ENCODE results near the gene TBX20.

Gene TBX20

DNA sequence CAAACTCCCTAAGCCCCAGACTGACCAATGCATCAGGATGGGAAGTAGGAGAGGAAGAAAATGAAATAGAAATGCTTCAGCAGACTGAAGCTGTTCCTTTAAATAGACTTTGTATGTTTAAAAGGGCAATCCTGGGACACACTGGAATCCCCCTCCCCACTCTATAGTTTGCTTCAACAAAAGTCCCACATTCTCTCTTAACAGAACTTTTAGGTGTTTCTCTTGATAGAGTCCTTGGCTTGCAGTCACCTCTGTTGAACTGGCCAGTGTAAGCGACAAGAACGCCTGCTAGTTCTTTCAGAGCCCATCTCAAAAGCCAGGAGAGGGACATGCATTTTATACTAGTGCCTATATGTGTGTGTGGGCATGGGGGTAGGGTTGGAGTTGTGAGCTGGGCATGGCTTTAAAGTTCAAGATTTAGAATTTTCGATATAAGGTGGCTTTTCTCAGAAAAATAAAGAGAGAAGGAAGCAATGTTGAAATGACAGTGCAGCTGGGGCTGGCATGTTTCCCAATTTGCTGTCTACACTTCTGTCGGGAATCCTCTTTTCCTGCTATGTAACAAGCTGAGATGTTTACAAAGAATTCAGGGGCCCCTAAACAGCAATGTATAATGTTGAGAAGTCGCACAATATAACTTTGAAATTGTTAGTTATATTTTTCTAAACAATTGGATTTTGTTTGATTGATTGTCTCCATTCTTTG lies 2.1 kb downstream of the TBX20 start:
- in situ Hi-C loops (cut with MboI; ENCODE audit: low sequenced_read_pairs, unreplicated experiment), result no loop called here
- TF ChIP-seq, protein P1, sequence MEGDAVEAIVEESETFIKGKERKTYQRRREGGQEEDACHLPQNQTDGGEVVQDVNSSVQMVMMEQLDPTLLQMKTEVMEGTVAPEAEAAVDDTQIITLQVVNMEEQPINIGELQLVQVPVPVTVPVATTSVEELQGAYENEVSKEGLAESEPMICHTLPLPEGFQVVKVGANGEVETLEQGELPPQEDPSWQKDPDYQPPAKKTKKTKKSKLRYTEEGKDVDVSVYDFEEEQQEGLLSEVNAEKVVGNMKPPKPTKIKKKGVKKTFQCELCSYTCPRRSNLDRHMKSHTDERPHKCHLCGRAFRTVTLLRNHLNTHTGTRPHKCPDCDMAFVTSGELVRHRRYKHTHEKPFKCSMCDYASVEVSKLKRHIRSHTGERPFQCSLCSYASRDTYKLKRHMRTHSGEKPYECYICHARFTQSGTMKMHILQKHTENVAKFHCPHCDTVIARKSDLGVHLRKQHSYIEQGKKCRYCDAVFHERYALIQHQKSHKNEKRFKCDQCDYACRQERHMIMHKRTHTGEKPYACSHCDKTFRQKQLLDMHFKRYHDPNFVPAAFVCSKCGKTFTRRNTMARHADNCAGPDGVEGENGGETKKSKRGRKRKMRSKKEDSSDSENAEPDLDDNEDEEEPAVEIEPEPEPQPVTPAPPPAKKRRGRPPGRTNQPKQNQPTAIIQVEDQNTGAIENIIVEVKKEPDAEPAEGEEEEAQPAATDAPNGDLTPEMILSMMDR (IDR thresholded peaks at IDR 0.05; ENCODE audit: borderline replicate concordance, control extremely low read depth, extremely low read depth, insufficient read depth, missing control alignments), result no peak
- DNase-seq (ENCODE audit: low spot score), result peak; percentile 2

DNA sequence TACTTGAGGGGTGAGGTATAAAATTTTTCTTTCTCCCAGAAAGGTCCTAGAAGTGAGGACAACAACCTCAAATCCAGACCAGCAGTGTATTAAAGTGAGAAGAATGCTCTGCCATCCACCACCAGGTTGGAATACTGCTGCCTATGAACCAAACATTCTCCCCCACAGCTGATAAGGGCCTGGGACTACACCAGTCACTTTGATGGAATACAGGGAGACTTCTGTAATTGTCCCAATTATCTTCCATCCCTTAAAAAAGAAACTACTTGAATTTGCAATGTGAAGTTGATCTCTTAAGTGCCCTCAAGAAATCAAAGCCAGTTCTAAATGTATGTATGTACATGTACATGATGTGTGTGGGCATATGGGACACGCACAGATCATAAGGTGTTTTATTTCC lies 3.0 kb downstream of the TBX20 start:
- TF ChIP-seq, protein P1 (IDR thresholded peaks at IDR 0.05; ENCODE audit: borderline replicate concordance, control extremely low read depth, extremely low read depth, insufficient read depth, missing control alignments), result no peak
- in situ Hi-C loops (cut with MboI; ENCODE audit: low sequenced_read_pairs, unreplicated experiment), result no loop called here
- no peak for DNase-seq (ENCODE audit: low spot score)

DNA sequence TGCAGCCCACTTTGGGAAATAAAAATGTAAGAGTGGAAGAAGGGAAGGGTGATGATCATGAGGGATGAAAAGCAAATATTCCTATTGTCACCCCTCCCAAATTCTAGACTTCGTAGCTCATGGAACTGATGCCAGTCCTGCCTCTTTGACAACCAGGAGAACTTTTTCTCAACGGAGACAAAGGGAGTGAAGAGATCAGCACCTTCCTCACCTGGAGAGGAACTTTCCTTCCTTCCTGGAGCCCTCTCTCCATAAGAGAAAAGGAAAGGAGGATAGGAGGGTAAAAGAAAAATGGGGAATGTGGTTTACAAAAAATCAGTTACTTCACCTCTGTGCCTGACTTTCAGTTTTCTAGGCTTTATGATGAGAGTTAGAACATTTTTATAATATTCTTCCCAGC lies 3.4 kb downstream of the TBX20 start:
- in situ Hi-C loops (cut with MboI; ENCODE audit: low sequenced_read_pairs, unreplicated experiment), result no loop called here
- peak; percentile 4 for DNase-seq (ENCODE audit: low spot score)
- TF ChIP-seq, protein P1 (IDR thresholded peaks at IDR 0.05; ENCODE audit: borderline replicate concordance, control extremely low read depth, extremely low read depth, insufficient read depth, missing control alignments), result no peak

DNA sequence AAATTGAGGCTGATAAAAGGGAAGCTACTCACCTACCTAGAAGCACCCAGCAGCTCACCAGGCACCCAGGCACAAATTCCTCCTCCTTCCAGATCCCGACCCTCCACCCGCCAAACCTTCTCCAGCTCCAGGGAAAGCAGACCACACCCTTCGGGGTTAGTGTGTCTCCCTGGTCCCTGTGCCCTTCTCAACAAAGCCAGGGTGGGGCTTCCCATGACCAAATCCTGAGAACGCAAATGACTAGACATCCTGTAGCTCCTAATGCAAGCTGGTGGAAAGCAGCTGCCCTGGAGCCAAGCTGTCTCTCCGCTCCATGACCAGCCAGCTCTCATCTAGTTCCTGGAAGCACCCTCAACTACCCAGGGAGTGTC lies 4.4 kb downstream of the TBX20 start:
- no peak for DNase-seq (ENCODE audit: low spot score)
- in situ Hi-C loops (cut with MboI; ENCODE audit: low sequenced_read_pairs, unreplicated experiment), result no loop called here
- TF ChIP-seq, protein P1 (IDR thresholded peaks at IDR 0.05; ENCODE audit: borderline replicate concordance, control extremely low read depth, extremely low read depth, insufficient read depth, missing control alignments), result no peak

DNA sequence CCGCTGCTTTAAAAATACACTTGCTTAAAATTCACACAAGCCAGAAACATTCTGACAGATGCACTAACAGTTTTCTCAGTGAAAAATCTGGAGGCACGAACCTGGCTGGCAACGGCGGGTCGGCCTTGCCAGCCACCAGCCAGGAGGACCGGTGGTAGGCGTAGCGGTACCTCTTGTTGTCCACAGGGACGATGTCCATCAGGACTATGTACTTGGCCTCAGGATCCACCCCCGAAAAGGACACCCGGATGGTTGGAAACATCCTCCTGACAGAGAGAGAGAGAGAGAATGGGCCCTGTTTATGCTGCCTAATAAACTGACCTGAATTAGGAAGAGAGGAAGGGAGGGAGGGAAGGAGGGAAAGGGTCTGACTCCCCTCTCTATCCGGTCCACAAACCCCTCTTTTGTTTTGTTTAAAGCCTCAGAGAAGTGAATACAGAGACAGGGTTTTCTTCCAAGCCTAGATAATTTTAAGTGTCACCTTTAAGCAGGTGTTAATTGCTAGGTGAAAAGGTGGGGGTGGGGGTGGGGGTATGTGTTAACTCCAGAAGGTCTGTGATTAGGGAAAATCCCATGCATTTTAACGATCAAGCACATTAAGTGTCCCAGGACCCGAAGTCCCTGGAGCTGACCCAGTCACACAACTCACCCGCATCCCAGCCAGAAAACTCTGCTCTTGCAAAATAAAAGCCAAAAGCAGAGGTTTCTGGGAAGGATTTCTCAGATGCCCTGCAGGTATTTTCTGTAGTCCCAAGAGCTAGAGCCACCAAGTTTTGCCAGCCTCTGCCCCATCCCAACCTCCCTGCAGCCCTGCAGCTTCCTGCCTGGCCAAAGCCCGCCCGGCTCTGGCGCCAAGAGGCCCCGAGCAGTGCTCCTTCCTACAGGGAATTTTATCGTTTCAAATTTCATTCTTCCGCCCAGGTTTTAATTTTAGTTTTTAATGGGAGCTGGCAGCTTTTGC lies 5.0 kb downstream of the TBX20 start:
- in situ Hi-C loops (cut with MboI; ENCODE audit: low sequenced_read_pairs, unreplicated experiment), result no loop called here
- TF ChIP-seq, protein P1 (IDR thresholded peaks at IDR 0.05; ENCODE audit: borderline replicate concordance, control extremely low read depth, extremely low read depth, insufficient read depth, missing control alignments), result no peak
- DNase-seq (ENCODE audit: low spot score), result no peak

DNA sequence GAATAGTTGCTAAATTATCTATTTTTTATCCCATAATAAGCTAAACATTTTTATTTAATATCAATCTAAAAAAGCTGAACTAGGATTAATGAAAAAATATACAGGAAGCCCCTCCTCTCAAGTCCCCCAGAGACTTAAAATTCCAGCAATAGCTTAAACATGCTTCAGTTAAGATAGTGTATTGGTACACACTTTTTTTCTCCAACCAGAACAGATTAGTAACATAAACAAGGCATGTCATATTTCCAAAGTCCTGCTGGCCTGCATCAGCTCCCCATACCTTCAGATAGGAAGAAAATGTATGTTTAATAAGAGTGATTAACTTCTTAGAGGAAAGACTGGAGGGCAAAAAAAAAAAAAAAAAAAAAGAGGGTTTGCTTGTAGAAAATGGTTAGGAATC lies 7.1 kb downstream of the TBX20 start:
- in situ Hi-C loops (cut with MboI; ENCODE audit: low sequenced_read_pairs, unreplicated experiment), result no loop called here
- TF ChIP-seq, protein P1 (IDR thresholded peaks at IDR 0.05; ENCODE audit: borderline replicate concordance, control extremely low read depth, extremely low read depth, insufficient read depth, missing control alignments), result no peak
- no peak for DNase-seq (ENCODE audit: low spot score)
